Activated CD4-positive, alpha-beta memory T cell treated with anti-CD3 and anti-CD28 coated beads for 36 hours (primary cell): ENCODE data around the gene MAST3. TPM values are rescaled to one million over a fixed set of nuclear protein-coding genes. Genes with fewer than 3 reads are reported as not detected.

Experiments
- CTCF ChIA-PET: fragments of 350-600 bp; sonication (Branson Sonifier 250); formaldehyde crosslinking; loops from one replicate; lab custom pipeline; 2021; ENCODE audit warnings: antibody characterized with exemption, inconsistent platforms; lab: Charles Lee
- POLR2A ChIA-PET: fragments of 350-600 bp; sonication (Branson Sonifier 250); formaldehyde crosslinking; loops from one replicate; lab custom pipeline; 2021; ENCODE audit warnings: antibody characterized with exemption; lab: Charles Lee
- DNase-seq: peaks from one replicate; pipeline ENCODE4 v3.0.0-alpha.2; 2020
- H3K27ac Mint-ChIP-seq: one replicate; pipeline ENCODE4 v1.8.0; 2021; ENCODE audit warnings: mixed read lengths
- H3K27me3 Mint-ChIP-seq: one replicate; pipeline ENCODE4 v1.8.0; 2021; ENCODE audit warnings: mixed read lengths
- H3K36me3 Mint-ChIP-seq: one replicate; pipeline ENCODE4 v1.8.0; 2021; ENCODE audit warnings: mixed read lengths
- H3K4me1 Mint-ChIP-seq: one replicate; pipeline ENCODE4 v1.8.0; 2021; ENCODE audit warnings: low read depth, mixed read lengths
- H3K4me3 Mint-ChIP-seq: one replicate; pipeline ENCODE4 v1.8.0; 2021; ENCODE audit warnings: mild to moderate bottlenecking, mixed read lengths
- H3K9me3 Mint-ChIP-seq: one replicate; pipeline ENCODE4 v1.8.0; 2021; ENCODE audit warnings: mixed read lengths
- intact Hi-C: fragments of 100-400 bp; cut with micrococcal nuclease; formaldehyde crosslinking; loops from one replicate; pipeline ENCODE4 v1.15.1; 2023
- total RNA-seq, 2 experiments: library from RNA; stranded (reverse); gene quantifications; one replicate each; pipeline ENCODE4 v1.2.3, GENCODE V29; 2021

MAST3 gene
- total RNA-seq, 2 experiments from 2014 or later, result 22.5 to 23.8 TPM

GRCh38 chr19:18143902-18144301, 46.3 kb downstream of the MAST3 start:
- Mint-ChIP-seq H3K4me1 (no peaks in the 10 kb centered on the region), H3K36me3 (peaks cover 33% of the 10 kb centered on the region), H3K4me3 (no peak overlapping the region), H3K27me3 (no peaks in the 10 kb centered on the region), H3K27ac (no peak overlapping the region), H3K9me3 (no peaks in the 10 kb centered on the region)
- intact Hi-C loops, result no loop called here
- DNase-seq, result no peak
- ChIA-PET POLR2A (no interaction called here), CTCF (no interaction called here)

- Mint-ChIP-seq H3K9me3 (no peaks in the 10 kb centered on the region), H3K4me3 (no peak overlapping the region), H3K4me1 (no peaks in the 10 kb centered on the region), H3K36me3 (peaks cover 31% of the 10 kb centered on the region), H3K27ac (no peak overlapping the region), H3K27me3 (no peaks in the 10 kb centered on the region)
- intact Hi-C loops, result no loop called here
- CTCF ChIA-PET, result no interaction called here
- DNase-seq, result no peak
- POLR2A ChIA-PET, result interaction anchor here (0.6 kb wide), 1 partner anchor 18 kb away, joined by 4 read pairs; no protein-coding TSS in a partner anchor
These were observed 46.8 kb downstream of the MAST3 start for GRCh38 chr19:18144361-18144760.

- H3K27ac Mint-ChIP-seq, result no peak overlapping the region
- H3K9me3 Mint-ChIP-seq, result no peaks in the 10 kb centered on the region
- H3K27me3 Mint-ChIP-seq, result no peaks in the 10 kb centered on the region
- intact Hi-C loops, result no loop called here
- ChIA-PET CTCF (no interaction called here), POLR2A (interaction anchor here (0.6 kb wide), 1 partner anchor 19 kb away, joined by 4 read pairs; no protein-coding TSS in a partner anchor)
- peaks cover 29% of the 10 kb centered on the region for H3K36me3 Mint-ChIP-seq
- DNase-seq, result no peak
- H3K4me1 Mint-ChIP-seq, result no peaks in the 10 kb centered on the region
- no peak overlapping the region for H3K4me3 Mint-ChIP-seq
These were observed 47.3 kb downstream of the MAST3 start for GRCh38 chr19:18144906-18145305.

GRCh38 chr19:18145391-18145999, 47.9 kb downstream of the MAST3 start:
- Mint-ChIP-seq H3K4me1 (no peaks in the 10 kb centered on the region), H3K27me3 (no peaks in the 10 kb centered on the region), H3K4me3 (no peak overlapping the region), H3K9me3 (no peaks in the 10 kb centered on the region), H3K36me3 (peaks cover 26% of the 10 kb centered on the region), H3K27ac (no peak overlapping the region)
- DNase-seq, result no peak
- ChIA-PET CTCF (interaction anchor here (1.1 kb wide), 1 partner anchor 15 kb away, joined by 3 read pairs; no protein-coding TSS in a partner anchor), POLR2A (no interaction called here)
- intact Hi-C loops, result no loop called here

GRCh38 chr19:18147396-18147795, 49.8 kb downstream of the MAST3 start:
- DNase-seq, result no peak
- ChIA-PET POLR2A (no interaction called here), CTCF (no interaction called here)
- H3K27me3 Mint-ChIP-seq, result no peaks in the 10 kb centered on the region
- no peak overlapping the region for H3K4me3 Mint-ChIP-seq
- intact Hi-C loops, result no loop called here
- H3K36me3 Mint-ChIP-seq, result peaks cover 23% of the 10 kb centered on the region
- H3K4me1 Mint-ChIP-seq, result peaks cover 11% of the 10 kb centered on the region
- no peak overlapping the region for H3K27ac Mint-ChIP-seq
- H3K9me3 Mint-ChIP-seq, result no peaks in the 10 kb centered on the region

GRCh38 chr19:18149596-18149975, 52.0 kb downstream of the MAST3 start:
- Mint-ChIP-seq H3K9me3 (no peaks in the 10 kb centered on the region), H3K27me3 (no peaks in the 10 kb centered on the region), H3K4me3 (no peak overlapping the region), H3K27ac (no peak overlapping the region), H3K4me1 (peaks cover 19% of the 10 kb centered on the region), H3K36me3 (peaks cover 20% of the 10 kb centered on the region)
- intact Hi-C loops, result no loop called here
- no peak for DNase-seq
- ChIA-PET CTCF (no interaction called here), POLR2A (interaction anchor here (1.6 kb wide), 1 partner anchor 39 kb away, joined by 3 read pairs; no protein-coding TSS in a partner anchor)

GRCh38 chr19:18150776-18151624, 53.4 kb downstream of the MAST3 start:
- H3K27me3 Mint-ChIP-seq, result no peaks in the 10 kb centered on the region
- H3K4me3 Mint-ChIP-seq, result peak overlapping the region; percentile 66
- ChIA-PET CTCF (interaction anchor here (1.0 to 2.2 kb wide), 10 partner anchors 10 to 268 kb away, joined by 3 to 22 read pairs (median 6); partner anchors contain the start of gene SSBP4), POLR2A (interaction anchor here (1.0 to 2.4 kb wide), 8 partner anchors 10 to 172 kb away, joined by 3 to 15 read pairs (median 6); partner anchors contain the start of genes IL12RB1, JUND and LSM4)
- DNase-seq, result no peak
- intact Hi-C loops, result loop anchor here (5.0 kb wide), 3 partner anchors 54 to 219 kb away; partner anchors contain the start of genes CCDC124 and MAST3
- H3K4me1 Mint-ChIP-seq, result peaks cover 22% of the 10 kb centered on the region
- peaks cover 12% of the 10 kb centered on the region for H3K36me3 Mint-ChIP-seq
- peak overlapping the region; percentile 97 for H3K27ac Mint-ChIP-seq
- H3K9me3 Mint-ChIP-seq, result no peaks in the 10 kb centered on the region

- Mint-ChIP-seq H3K4me3 (peak overlapping the region; percentile 66), H3K27me3 (no peaks in the 10 kb centered on the region), H3K36me3 (peaks cover 3% of the 10 kb centered on the region), H3K27ac (peak overlapping the region; percentile 97), H3K4me1 (peaks cover 22% of the 10 kb centered on the region), H3K9me3 (no peaks in the 10 kb centered on the region)
- intact Hi-C loops, result loop anchor here (1.0 to 5.0 kb wide), 7 partner anchors 33 to 220 kb away; partner anchors contain the start of genes CCDC124 and MAST3
- CTCF ChIA-PET, result interaction anchor here (0.9 to 2.2 kb wide), 11 partner anchors 9 to 236 kb away, joined by 3 to 22 read pairs (median 6); no protein-coding TSS in a partner anchor
- POLR2A ChIA-PET, result interaction anchor here (1.0 to 2.4 kb wide), 10 partner anchors 9 to 170 kb away, joined by 3 to 15 read pairs (median 5); partner anchors contain the start of genes IL12RB1, JUND and LSM4
- DNase-seq, result peak; percentile 99
These were observed 54.9 kb downstream of the MAST3 start for GRCh38 chr19:18152442-18152816.

- Mint-ChIP-seq H3K4me1 (peaks cover 22% of the 10 kb centered on the region), H3K36me3 (peaks cover 3% of the 10 kb centered on the region), H3K4me3 (peak within 1 kb of the TSS; percentile 76), H3K9me3 (no peaks in the 10 kb centered on the region), H3K27ac (peak within 1 kb of the TSS; percentile 97), H3K27me3 (no peaks in the 10 kb centered on the region)
- CTCF ChIA-PET, result interaction anchor here (0.9 to 2.2 kb wide), 9 partner anchors 8 to 146 kb away, joined by 3 to 22 read pairs (median 6); no protein-coding TSS in a partner anchor
- DNase-seq, result peak; percentile 100
- intact Hi-C loops, result loop anchor here (1.0 to 5.0 kb wide), 7 partner anchors 34 to 221 kb away; partner anchors contain the start of genes CCDC124 and MAST3
- POLR2A ChIA-PET, result interaction anchor here (1.1 to 2.4 kb wide), 9 partner anchors 8 to 170 kb away, joined by 3 to 15 read pairs (median 6); partner anchors contain the start of genes IL12RB1, JUND and LSM4
These were observed 55.4 kb downstream of the MAST3 start, which contains the start of gene PIK3R2 for GRCh38 chr19:18152817-18153555. PIK3R2 (plus strand) TSS chr19:18153163; CDS start chr19:18155880, 2,717 bp downstream.

- peak; percentile 39 for DNase-seq
- Mint-ChIP-seq H3K9me3 (no peaks in the 10 kb centered on the region), H3K27ac (peak overlapping the region; percentile 14), H3K27me3 (no peaks in the 10 kb centered on the region), H3K4me3 (peak overlapping the region; percentile 76), H3K36me3 (no peaks in the 10 kb centered on the region), H3K4me1 (peaks cover 22% of the 10 kb centered on the region)
- ChIA-PET POLR2A (no interaction called here), CTCF (no interaction called here)
- intact Hi-C loops, result loop anchor here (2.0 to 5.0 kb wide), 5 partner anchors 56 to 221 kb away; partner anchors contain the start of genes CCDC124 and MAST3
These were observed 56.1 kb downstream of the MAST3 start for GRCh38 chr19:18153556-18154134.
